ENCODE data around the gene DNAJA2. TPM values are rescaled to one million over a fixed set of nuclear protein-coding genes. Genes with fewer than 3 reads are reported as not detected.

The DNAJA2 gene
- total and polyA plus RNA-seq, 9 donors, result 33.4 to 63.3 (median 58.4) TPM

GRCh38 chr16:46926470-46927225 is 46.8 kb downstream of the DNAJA2 start:
- Histone ChIP-seq H3K27ac (no peak overlapping the region), H3K4me1 (ENCODE audit: insufficient read depth) (no peaks in the 10 kb centered on the region), H3K36me3 (no peaks in the 10 kb centered on the region), H3K4me3 (no peak overlapping the region), H3K27me3 (no peaks in the 10 kb centered on the region), H3K9me3 (no peaks in the 10 kb centered on the region)
- intact Hi-C loops (cut with DNase I), result loop anchor here in 1 of 4 donors (10.0 kb wide), 1 partner anchor 242 kb away; the partner anchor contains the start of genes ORC6 and VPS35
- DNase-seq, result no peak
- TF ChIP-seq CTCF (IDR thresholded peaks at IDR 0.05) (no peak), EP300 (IDR thresholded peaks at IDR 0.05) (no peak), POLR2A (IDR thresholded peaks at IDR 0.05) (no peak)
- 88 to 93% (median 90%) methylated on average over 13 of the region's 13 CpGs for WGBS, 3 donors

GRCh38 chr16:46924402-46924801 is 49.1 kb downstream of the DNAJA2 start:
- no peak for DNase-seq
- no peak overlapping the region for H3K4me3 ChIP-seq
- 91 to 98% (median 96%) methylated on average over 6 of the region's 6 CpGs for WGBS, 3 donors
- no peaks in the 10 kb centered on the region for H3K36me3 ChIP-seq
- intact Hi-C loops (cut with DNase I), result loop anchor here in 1 of 4 donors (10.0 kb wide), 1 partner anchor 240 kb away; the partner anchor contains the start of genes ORC6 and VPS35
- H3K27me3 ChIP-seq, result no peaks in the 10 kb centered on the region
- no peaks in the 10 kb centered on the region for H3K9me3 ChIP-seq
- no peak overlapping the region for H3K27ac ChIP-seq
- no peak for TF ChIP-seq POLR2A (IDR thresholded peaks at IDR 0.05)
- no peaks in the 10 kb centered on the region for H3K4me1 ChIP-seq (ENCODE audit: insufficient read depth)

- H3K27ac ChIP-seq, result no peak overlapping the region
- TF ChIP-seq CTCF (IDR thresholded peaks at IDR 0.05), result no peak
- TF ChIP-seq POLR2A (IDR thresholded peaks at IDR 0.05), result no peak
- no peak for TF ChIP-seq EP300 (IDR thresholded peaks at IDR 0.05)
- no peaks in the 10 kb centered on the region for H3K27me3 ChIP-seq
- no peak overlapping the region for H3K4me3 ChIP-seq
- intact Hi-C loops (cut with DNase I), result loop anchor here in 1 of 4 donors (10.0 kb wide), 1 partner anchor 239 kb away; the partner anchor contains the start of genes ORC6 and VPS35
- H3K36me3 ChIP-seq, result no peaks in the 10 kb centered on the region
- H3K9me3 ChIP-seq, result no peaks in the 10 kb centered on the region
- DNase-seq, result no peak
- 73 to 80% (median 76%) methylated on average over 19 of the region's 19 CpGs for WGBS, 3 donors
- no peaks in the 10 kb centered on the region for H3K4me1 ChIP-seq (ENCODE audit: insufficient read depth)
Measured at GRCh38 chr16:46923513-46924295, 49.8 kb downstream of the DNAJA2 start.

- no peak for TF ChIP-seq POLR2A (IDR thresholded peaks at IDR 0.05)
- no peaks in the 10 kb centered on the region for H3K27me3 ChIP-seq
- H3K4me3 ChIP-seq, result no peak overlapping the region
- H3K9me3 ChIP-seq, result no peaks in the 10 kb centered on the region
- 91 to 95% (median 94%) methylated on average over 10 of the region's 10 CpGs for WGBS, 3 donors
- H3K27ac ChIP-seq, result no peak overlapping the region
- intact Hi-C loops (cut with DNase I), result loop anchor here in 1 of 4 donors (10.0 kb wide), 1 partner anchor 237 kb away; the partner anchor contains the start of genes ORC6 and VPS35
- H3K36me3 ChIP-seq, result no peaks in the 10 kb centered on the region
- DNase-seq, result no peak
- no peaks in the 10 kb centered on the region for H3K4me1 ChIP-seq (ENCODE audit: insufficient read depth)
Measured at GRCh38 chr16:46922239-46922638, 51.2 kb downstream of the DNAJA2 start.

- H3K36me3 ChIP-seq, result no peaks in the 10 kb centered on the region
- no peaks in the 10 kb centered on the region for H3K27me3 ChIP-seq
- TF ChIP-seq CTCF (IDR thresholded peaks at IDR 0.05), result no peak
- TF ChIP-seq EP300 (IDR thresholded peaks at IDR 0.05), result no peak
- TF ChIP-seq POLR2A (IDR thresholded peaks at IDR 0.05), result no peak
- no peak overlapping the region for H3K4me3 ChIP-seq
- intact Hi-C loops (cut with DNase I), result loop anchor here in 1 of 4 donors (10.0 kb wide), 1 partner anchor 236 kb away; the partner anchor contains the start of genes ORC6 and VPS35
- H3K4me1 ChIP-seq (ENCODE audit: insufficient read depth), result no peaks in the 10 kb centered on the region
- H3K27ac ChIP-seq, result no peak overlapping the region
- no peak for DNase-seq
- WGBS, 3 donors, result 68 to 70% (median 70%) methylated on average over 9 of the region's 9 CpGs
- no peaks in the 10 kb centered on the region for H3K9me3 ChIP-seq
Measured at GRCh38 chr16:46920402-46921068, 52.9 kb downstream of the DNAJA2 start.

All from ovary (tissue), 9 donors.